ENCODE data around the gene RGS3. TPM values are rescaled to one million over a fixed set of nuclear protein-coding genes. Genes with fewer than 3 reads are reported as not detected.

The RGS3 gene
- total and polyA plus RNA-seq, 10 of the 15 experiments (the other 5 are each of a cell fraction or from before 2014, with no cell fraction given) = 2.9 to 138 (median 28.8) TPM

DNA sequence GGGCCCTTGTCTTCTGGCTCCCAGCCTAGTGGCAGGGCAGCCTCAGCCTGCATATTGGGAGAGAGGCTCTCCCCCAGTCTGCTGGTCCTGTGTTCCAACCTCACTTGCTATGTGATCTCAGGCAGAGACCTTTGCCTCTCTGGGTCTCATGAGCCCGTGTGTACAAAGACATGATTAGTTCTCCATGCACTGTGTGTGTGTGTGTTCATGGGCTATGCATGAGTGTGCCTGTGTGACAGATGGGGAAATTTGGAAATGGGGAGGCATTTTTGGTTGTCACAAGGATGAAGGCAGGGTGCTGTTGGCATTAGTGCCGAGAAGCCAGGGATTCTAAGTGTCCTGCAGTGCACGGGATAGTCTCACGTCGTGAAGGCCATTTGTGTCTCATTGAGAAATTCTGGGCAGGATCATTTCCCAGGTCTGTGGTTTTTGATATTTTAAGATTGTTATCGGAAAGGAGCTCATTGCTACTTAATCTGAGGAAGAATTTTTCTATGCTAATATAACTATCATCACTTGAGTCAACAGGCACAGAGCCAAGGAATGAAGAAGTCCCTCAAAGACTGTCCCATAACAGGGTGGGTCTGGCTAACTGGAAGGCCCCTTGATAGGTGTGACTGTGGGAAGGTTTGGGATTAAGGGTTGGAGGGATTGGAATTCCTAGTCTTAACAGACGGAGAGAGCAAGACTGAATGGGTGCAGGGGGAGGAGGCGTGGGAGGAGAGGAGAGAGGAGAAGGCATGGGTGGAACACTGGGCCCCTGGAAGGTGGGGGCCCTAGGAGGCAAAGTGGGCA is 168.5 kb downstream of the RGS3 start:
- Histone ChIP-seq H3K27me3 (replicated peaks in 1 of 2; ENCODE audit: control insufficient read depth in 2 of 2, insufficient read depth in 2 of 2, low read length in 1 of 2) (no peaks in the 10 kb centered on the region; a peak in 1 of 4 replicates), H3K4me1 (ENCODE audit: control insufficient read depth, insufficient read depth, low read length) (no peaks in the 10 kb centered on the region), H3K9ac (ENCODE audit: control insufficient read depth, insufficient read depth, low read length) (no peak overlapping the region), H3K4me3 (no peak overlapping the region), H4K20me1 (ENCODE audit: control insufficient read depth, insufficient read depth) (no peaks in the 10 kb centered on the region), H3K4me2 (ENCODE audit: control insufficient read depth, insufficient read depth) (no peak overlapping the region), H3K79me2 (ENCODE audit: control insufficient read depth, insufficient read depth, low read length) (no peaks in the 10 kb centered on the region), H3K9me3 (replicated peaks; ENCODE audit: control insufficient read depth, insufficient read depth, low read length) (no peaks in the 10 kb centered on the region), H3K36me3 (ENCODE audit: control insufficient read depth in 2 of 2, insufficient read depth in 2 of 2, low read length in 1 of 2) (no peaks in the 10 kb centered on the region), H3K27ac (ENCODE audit: control insufficient read depth, insufficient read depth) (no peak overlapping the region), H2AFZ (ENCODE audit: control insufficient read depth, low read depth, low read length) (no peak overlapping the region)
- intact Hi-C loops (cut with micrococcal nuclease; ENCODE audit: unreplicated experiment) (no loop called here), in situ Hi-C loops (cut with MboI) (no loop called here)
- ChIA-PET CTCF (interaction anchor here (1.0 kb wide), 1 partner anchor 26 kb away, joined by 4 read pairs; no protein-coding TSS in a partner anchor), SMC1A (ENCODE audit: uncharacterized antibody, unreplicated experiment) (interaction anchor here (1.0 kb wide), 1 partner anchor 29 kb away, joined by 3 read pairs; no protein-coding TSS in a partner anchor), POLR2A (no interaction called here), RAD21 (ENCODE audit: unreplicated experiment) (interaction anchor here (0.6 kb wide), 1 partner anchor 23 kb away, joined by 3 read pairs; no protein-coding TSS in a partner anchor)
- FAIRE-seq (no peak), DNase-seq (ENCODE audit: low read depth, low spot score) (no peak), ATAC-seq (no peak)
- BruUV-seq (replicated peaks) = no TSS peak
- 14% methylated on average over 8 of the region's 8 CpGs for WGBS (ENCODE audit: insufficient coverage, insufficient replicate concordance, low lambda C conversion rate, missing lambda C conversion rate)
- TF ChIP-seq CEBPB (IDR thresholded peaks at IDR 0.05; ENCODE audit: borderline replicate concordance in 1 of 2, low read depth in 2 of 2, low read length in 2 of 2) (no peak), MEF2B (IDR thresholded peaks at IDR 0.05; ENCODE audit: partially characterized antibody, poor library complexity, severe bottlenecking) (no peak), POU2F2 (IDR thresholded peaks at IDR 0.05; ENCODE audit: borderline replicate concordance, low read depth, low read length) (no peak), SP1 (IDR thresholded peaks at IDR 0.05; ENCODE audit: low read depth, low read length) (no peak), SMAD5 (IDR thresholded peaks at IDR 0.05; ENCODE audit: low read depth) (no peak), ZNF24 (IDR thresholded peaks at IDR 0.05) (no peak), NR2F1 (conservative IDR thresholded peaks at IDR 0.05) (no peak), TCF3 (IDR thresholded peaks at IDR 0.05; ENCODE audit: borderline replicate concordance, insufficient read depth, low read depth, low read length) (no peak), ZSCAN29 (IDR thresholded peaks at IDR 0.05) (no peak), SMC3 (IDR thresholded peaks at IDR 0.05; ENCODE audit: borderline replicate concordance, low read length) (no peak), SREBF2 (IDR thresholded peaks at IDR 0.05; ENCODE audit: low read length) (no peak), IKZF1 (conservative IDR thresholded peaks at IDR 0.05) (no peak), SUPT20H (IDR thresholded peaks at IDR 0.05; ENCODE audit: borderline replicate concordance, control insufficient read depth, low read depth, low read length) (no peak), EP300 (IDR thresholded peaks at IDR 0.05; ENCODE audit: borderline replicate concordance in 1 of 2, control insufficient read depth in 1 of 2, low read depth in 2 of 2, low read length in 2 of 2) (no peak)
- TF ChIP-seq, protein P1, sequence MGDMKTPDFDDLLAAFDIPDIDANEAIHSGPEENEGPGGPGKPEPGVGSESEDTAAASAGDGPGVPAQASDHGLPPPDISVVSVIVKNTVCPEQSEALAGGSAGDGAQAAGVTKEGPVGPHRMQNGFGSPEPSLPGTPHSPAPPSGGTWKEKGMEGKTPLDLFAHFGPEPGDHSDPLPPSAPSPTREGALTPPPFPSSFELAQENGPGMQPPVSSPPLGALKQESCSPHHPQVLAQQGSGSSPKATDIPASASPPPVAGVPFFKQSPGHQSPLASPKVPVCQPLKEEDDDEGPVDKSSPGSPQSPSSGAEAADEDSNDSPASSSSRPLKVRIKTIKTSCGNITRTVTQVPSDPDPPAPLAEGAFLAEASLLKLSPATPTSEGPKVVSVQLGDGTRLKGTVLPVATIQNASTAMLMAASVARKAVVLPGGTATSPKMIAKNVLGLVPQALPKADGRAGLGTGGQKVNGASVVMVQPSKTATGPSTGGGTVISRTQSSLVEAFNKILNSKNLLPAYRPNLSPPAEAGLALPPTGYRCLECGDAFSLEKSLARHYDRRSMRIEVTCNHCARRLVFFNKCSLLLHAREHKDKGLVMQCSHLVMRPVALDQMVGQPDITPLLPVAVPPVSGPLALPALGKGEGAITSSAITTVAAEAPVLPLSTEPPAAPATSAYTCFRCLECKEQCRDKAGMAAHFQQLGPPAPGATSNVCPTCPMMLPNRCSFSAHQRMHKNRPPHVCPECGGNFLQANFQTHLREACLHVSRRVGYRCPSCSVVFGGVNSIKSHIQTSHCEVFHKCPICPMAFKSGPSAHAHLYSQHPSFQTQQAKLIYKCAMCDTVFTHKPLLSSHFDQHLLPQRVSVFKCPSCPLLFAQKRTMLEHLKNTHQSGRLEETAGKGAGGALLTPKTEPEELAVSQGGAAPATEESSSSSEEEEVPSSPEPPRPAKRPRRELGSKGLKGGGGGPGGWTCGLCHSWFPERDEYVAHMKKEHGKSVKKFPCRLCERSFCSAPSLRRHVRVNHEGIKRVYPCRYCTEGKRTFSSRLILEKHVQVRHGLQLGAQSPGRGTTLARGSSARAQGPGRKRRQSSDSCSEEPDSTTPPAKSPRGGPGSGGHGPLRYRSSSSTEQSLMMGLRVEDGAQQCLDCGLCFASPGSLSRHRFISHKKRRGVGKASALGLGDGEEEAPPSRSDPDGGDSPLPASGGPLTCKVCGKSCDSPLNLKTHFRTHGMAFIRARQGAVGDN (IDR thresholded peaks at IDR 0.05) = no peak
- TF ChIP-seq, protein P2, sequence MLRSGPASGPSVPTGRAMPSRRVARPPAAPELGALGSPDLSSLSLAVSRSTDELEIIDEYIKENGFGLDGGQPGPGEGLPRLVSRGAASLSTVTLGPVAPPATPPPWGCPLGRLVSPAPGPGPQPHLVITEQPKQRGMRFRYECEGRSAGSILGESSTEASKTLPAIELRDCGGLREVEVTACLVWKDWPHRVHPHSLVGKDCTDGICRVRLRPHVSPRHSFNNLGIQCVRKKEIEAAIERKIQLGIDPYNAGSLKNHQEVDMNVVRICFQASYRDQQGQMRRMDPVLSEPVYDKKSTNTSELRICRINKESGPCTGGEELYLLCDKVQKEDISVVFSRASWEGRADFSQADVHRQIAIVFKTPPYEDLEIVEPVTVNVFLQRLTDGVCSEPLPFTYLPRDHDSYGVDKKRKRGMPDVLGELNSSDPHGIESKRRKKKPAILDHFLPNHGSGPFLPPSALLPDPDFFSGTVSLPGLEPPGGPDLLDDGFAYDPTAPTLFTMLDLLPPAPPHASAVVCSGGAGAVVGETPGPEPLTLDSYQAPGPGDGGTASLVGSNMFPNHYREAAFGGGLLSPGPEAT (IDR thresholded peaks at IDR 0.05; ENCODE audit: low read depth) = no peak
- TF ChIP-seq, protein P3, sequence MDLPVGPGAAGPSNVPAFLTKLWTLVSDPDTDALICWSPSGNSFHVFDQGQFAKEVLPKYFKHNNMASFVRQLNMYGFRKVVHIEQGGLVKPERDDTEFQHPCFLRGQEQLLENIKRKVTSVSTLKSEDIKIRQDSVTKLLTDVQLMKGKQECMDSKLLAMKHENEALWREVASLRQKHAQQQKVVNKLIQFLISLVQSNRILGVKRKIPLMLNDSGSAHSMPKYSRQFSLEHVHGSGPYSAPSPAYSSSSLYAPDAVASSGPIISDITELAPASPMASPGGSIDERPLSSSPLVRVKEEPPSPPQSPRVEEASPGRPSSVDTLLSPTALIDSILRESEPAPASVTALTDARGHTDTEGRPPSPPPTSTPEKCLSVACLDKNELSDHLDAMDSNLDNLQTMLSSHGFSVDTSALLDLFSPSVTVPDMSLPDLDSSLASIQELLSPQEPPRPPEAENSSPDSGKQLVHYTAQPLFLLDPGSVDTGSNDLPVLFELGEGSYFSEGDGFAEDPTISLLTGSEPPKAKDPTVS (IDR thresholded peaks at IDR 0.05; ENCODE audit: low read depth, low read length) = no peak

Data from GM12878 (cell line).